ENCODE data around the gene DTX3L. TPM values are rescaled to one million over a fixed set of nuclear protein-coding genes. Genes with fewer than 3 reads are reported as not detected.

The DTX3L gene
- total and polyA plus RNA-seq, 2 of the 13 experiments (the other 11 are each of a cell fraction or from before 2014, with no cell fraction given) = 2.5 to 10.9 TPM

DNA sequence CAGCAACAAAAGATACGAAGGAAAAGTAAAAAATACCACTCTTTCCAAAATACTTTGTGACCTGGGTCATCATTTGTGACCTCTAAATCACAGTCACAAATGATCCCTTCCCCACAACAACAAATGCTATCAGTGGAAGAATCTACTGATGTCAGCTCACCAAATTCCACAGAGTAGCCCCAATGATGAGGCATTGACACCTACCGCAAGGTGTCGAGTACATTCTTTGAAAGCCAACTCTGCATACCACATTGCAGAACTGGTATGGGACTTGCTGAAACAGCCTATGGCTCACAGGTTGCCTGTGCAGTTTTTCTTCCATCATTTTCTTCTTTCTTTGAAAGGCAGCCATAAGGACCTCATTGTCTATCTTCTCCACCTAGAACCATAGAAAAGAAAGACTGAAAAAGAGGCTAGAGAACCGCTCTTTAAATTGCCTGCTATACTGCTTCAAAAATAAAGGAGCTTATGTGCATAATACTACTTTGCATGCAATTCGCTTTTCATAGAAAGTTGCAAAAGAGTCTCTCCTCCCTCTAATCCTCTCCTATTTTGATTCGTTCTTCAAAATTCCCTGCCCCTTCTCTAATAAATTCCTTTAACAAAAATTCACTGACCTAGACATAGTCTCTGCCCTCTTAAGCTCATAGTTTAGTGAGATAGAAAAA is 28.0 kb upstream of the DTX3L start:
- Histone ChIP-seq H3K79me2 (ENCODE audit: insufficient read depth, low read length) (no peaks in the 10 kb centered on the region), H4K20me1 (ENCODE audit: insufficient read depth, low read length) (no peaks in the 10 kb centered on the region), H3K4me2 (ENCODE audit: low read depth, low read length) (no peak overlapping the region), H3K4me1 (ENCODE audit: insufficient read depth, low read length) (no peaks in the 10 kb centered on the region), H3K27me3 (ENCODE audit: control insufficient read depth in 1 of 2, insufficient read depth in 2 of 2, low read length in 2 of 2) (no peaks in the 10 kb centered on the region), H3K27ac (ENCODE audit: extremely low read length, insufficient read depth, low read length) (no peak overlapping the region), H3K9me3 (ENCODE audit: low read length) (no peaks in the 10 kb centered on the region), H3K9ac (ENCODE audit: insufficient read depth, low read depth, low read length) (no peak overlapping the region), H3K36me3 (replicated peaks in 1 of 2; ENCODE audit: control insufficient read depth in 1 of 2, insufficient read depth in 2 of 2, low read length in 2 of 2) (0 out of 5 replicates have a peak, but pooled peaks cover 0 to 3% of the 10 kb centered on the region in 2 experiments), H3K4me3 (replicated peaks in 1 of 3; ENCODE audit: insufficient read depth in 1 of 3, low read depth in 2 of 3, low read length in 3 of 3) (no peak overlapping the region), H2AFZ (ENCODE audit: low read length) (no peak overlapping the region)
- in situ Hi-C loops (cut with HindIII; ENCODE audit: extremely low pct_ligation_motif_present, low pct_unique_long_range_greater_than_20kb) = no loop called here
- intact Hi-C loops (cut with micrococcal nuclease; ENCODE audit: unreplicated experiment) = no loop called here
- FAIRE-seq (no peak), ATAC-seq (no peak), DNase-seq (ENCODE audit: low spot score) (no peak)
- 97% methylated on average over 6 of the region's 6 CpGs for WGBS (ENCODE audit: low lambda C conversion rate)
- BruUV-seq (replicated peaks) = no TSS peak
- ChIA-PET CTCF (ENCODE audit: low intra/inter-chr PET ratio, low total read pairs) (no interaction called here), POLR2A (no interaction called here)
- no peak for TF ChIP-seq ZNF326 (CRISPR knock-in tag; IDR thresholded peaks at IDR 0.05; ENCODE audit: borderline replicate concordance)
- TF ChIP-seq JARID2 (CRISPR knock-in tag; IDR thresholded peaks at IDR 0.05; ENCODE audit: insufficient replicate concordance) = no peak
- TF ChIP-seq, protein P1, sequence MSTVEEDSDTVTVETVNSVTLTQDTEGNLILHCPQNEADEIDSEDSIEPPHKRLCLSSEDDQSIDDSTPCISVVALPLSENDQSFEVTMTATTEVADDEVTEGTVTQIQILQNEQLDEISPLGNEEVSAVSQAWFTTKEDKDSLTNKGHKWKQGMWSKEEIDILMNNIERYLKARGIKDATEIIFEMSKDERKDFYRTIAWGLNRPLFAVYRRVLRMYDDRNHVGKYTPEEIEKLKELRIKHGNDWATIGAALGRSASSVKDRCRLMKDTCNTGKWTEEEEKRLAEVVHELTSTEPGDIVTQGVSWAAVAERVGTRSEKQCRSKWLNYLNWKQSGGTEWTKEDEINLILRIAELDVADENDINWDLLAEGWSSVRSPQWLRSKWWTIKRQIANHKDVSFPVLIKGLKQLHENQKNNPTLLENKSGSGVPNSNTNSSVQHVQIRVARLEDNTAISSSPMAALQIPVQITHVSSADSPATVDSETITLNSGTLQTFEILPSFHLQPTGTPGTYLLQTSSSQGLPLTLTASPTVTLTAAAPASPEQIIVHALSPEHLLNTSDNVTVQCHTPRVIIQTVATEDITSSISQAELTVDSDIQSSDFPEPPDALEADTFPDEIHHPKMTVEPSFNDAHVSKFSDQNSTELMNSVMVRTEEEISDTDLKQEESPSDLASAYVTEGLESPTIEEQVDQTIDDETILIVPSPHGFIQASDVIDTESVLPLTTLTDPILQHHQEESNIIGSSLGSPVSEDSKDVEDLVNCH (CRISPR knock-in tag; IDR thresholded peaks at IDR 0.05) = no peak
- TF ChIP-seq ZNF781 (CRISPR knock-in tag; IDR thresholded peaks at IDR 0.05; ENCODE audit: borderline replicate concordance, not compliant biosample characterization) = no peak
- no peak for TF ChIP-seq TRIM24 (CRISPR knock-in tag; IDR thresholded peaks at IDR 0.05)
- TF ChIP-seq ZKSCAN8 (CRISPR knock-in tag; IDR thresholded peaks at IDR 0.05; ENCODE audit: borderline replicate concordance) = no peak
- no peak for TF ChIP-seq ZNF883 (CRISPR knock-in tag; IDR thresholded peaks at IDR 0.05; ENCODE audit: not compliant biosample characterization)
- no peak for TF ChIP-seq DNMT3B (CRISPR knock-in tag; conservative IDR thresholded peaks at IDR 0.05)
- TF ChIP-seq KMT2B (CRISPR knock-in tag; IDR thresholded peaks at IDR 0.05) = no peak
- TF ChIP-seq KLF9 (CRISPR knock-in tag; IDR thresholded peaks at IDR 0.05; ENCODE audit: low read depth) = no peak
- no peak for TF ChIP-seq CREB1 (IDR thresholded peaks at IDR 0.05)
- no peak for TF ChIP-seq CREB1 (CRISPR knock-in tag; IDR thresholded peaks at IDR 0.05)
- no peak for TF ChIP-seq FUBP1 (CRISPR knock-in tag; IDR thresholded peaks at IDR 0.05; ENCODE audit: borderline replicate concordance)
- no peak for TF ChIP-seq KDM2A (CRISPR knock-in tag; IDR thresholded peaks at IDR 0.05; ENCODE audit: borderline replicate concordance, low read depth)
- no peak for TF ChIP-seq KDM5A (IDR thresholded peaks at IDR 0.05; ENCODE audit: borderline replicate concordance, low read length)
- TF ChIP-seq ZBTB38 (CRISPR knock-in tag; IDR thresholded peaks at IDR 0.05) = no peak
- no peak for TF ChIP-seq ATRX (CRISPR knock-in tag; IDR thresholded peaks at IDR 0.05; ENCODE audit: borderline replicate concordance)
- no peak for TF ChIP-seq NRL (CRISPR knock-in tag; IDR thresholded peaks at IDR 0.05; ENCODE audit: borderline replicate concordance)
- no peak for TF ChIP-seq TCF12 (IDR thresholded peaks at IDR 0.05)
- no peak for TF ChIP-seq TCF12 (CRISPR knock-in tag; IDR thresholded peaks at IDR 0.05)
- TF ChIP-seq DMAP1 (CRISPR knock-in tag; IDR thresholded peaks at IDR 0.05) = no peak

Data from HepG2 (cell line).